HepG2 (cell line): Measurements from ENCODE around the gene PAQR6. TPM values are rescaled to one million over a fixed set of nuclear protein-coding genes. Genes with fewer than 3 reads are reported as not detected.

Experiments
- CREB3 ChIP-seq: sonication (generic); formaldehyde crosslinking; IDR thresholded peaks from 2 replicates; pipeline ENCODE4 v1.5.0; 2020; ENCODE audit warnings: missing genetic modification reagents
- MIER3 ChIP-seq: IDR thresholded peaks from 2 replicates; pipeline ENCODE4 v1.6.1; 2016; ENCODE audit warnings: missing compliant biosample characterization, borderline replicate concordance
- PHF5A ChIP-seq: IDR thresholded peaks from one replicate; pipeline ENCODE4 v1.6.1; 2018; ENCODE audit warnings: low read depth, missing genetic modification reagents; ENCODE audit not compliant: unreplicated experiment
- PITX1 ChIP-seq: sonication (generic); formaldehyde crosslinking; IDR thresholded peaks from 2 replicates; pipeline ENCODE4 v1.5.1; 2020; ENCODE audit warnings: mild to moderate bottlenecking, missing genetic modification reagents
- STAT5B ChIP-seq: sonication (generic); formaldehyde crosslinking; IDR thresholded peaks from 2 replicates; pipeline ENCODE4 v1.4.0; 2020; ENCODE audit warnings: missing genetic modification reagents
- THAP7 ChIP-seq: sonication (generic); formaldehyde crosslinking; IDR thresholded peaks from 2 replicates; pipeline ENCODE4 v1.8.1; 2023; ENCODE audit warnings: mild to moderate bottlenecking, missing genetic modification reagents
- TSC22D2 ChIP-seq: sonication (generic); formaldehyde crosslinking; IDR thresholded peaks from 2 replicates; pipeline ENCODE4 v1.5.1; 2020; ENCODE audit warnings: missing genetic modification reagents, mild to moderate bottlenecking, borderline replicate concordance
- ZNF142 ChIP-seq: sonication (generic); formaldehyde crosslinking; IDR thresholded peaks from 2 replicates; pipeline ENCODE4 v1.4.0; 2020; ENCODE audit warnings: missing genetic modification reagents
- ZNF232 ChIP-seq: sonication (generic); formaldehyde crosslinking; IDR thresholded peaks from 2 replicates; pipeline ENCODE4 v1.4.0; 2020; ENCODE audit warnings: missing genetic modification reagents, borderline replicate concordance
- ZNF513 ChIP-seq: sonication (generic); formaldehyde crosslinking; conservative IDR thresholded peaks from 2 replicates; pipeline ENCODE4 v1.5.0; 2020; ENCODE audit warnings: missing genetic modification reagents
- polyA plus RNA-seq, 8 experiments: library from polyadenylated mRNA; depleted of rRNA in 3 of 8; stranded (reverse) in 7 of 8; unstranded in 1 of 8; fragments of >200 nt; fragmentation: Illumina TruSeq in 4 of 8; extraction: Trizol in 4 of 8; gene quantifications; 2 replicates each; pipeline versions ENCODE4 v1.2.1 to v1.2.3, GENCODE V29; 2011 to 2016; ENCODE audit warnings: low read depth in 4 of 8, missing spikeins in 1 of 8, mixed read lengths in 1 of 8; ENCODE audit not compliant: insufficient read depth in 1 of 8
- total RNA-seq, 5 experiments: library from RNA; depleted of rRNA; stranded (reverse); fragments of >200 nt; fragmentation: Illumina TruSeq; extraction: Trizol; gene quantifications; 2 replicates each; pipeline ENCODE4 v1.2.3, GENCODE V29; 2016; ENCODE audit warnings: low read depth in 1 of 5
- TF ChIP-seq, protein P1 (sequence below): sonication (generic); formaldehyde crosslinking; IDR thresholded peaks from 2 replicates; pipeline ENCODE4 v1.5.0; 2020; ENCODE audit warnings: mild to moderate bottlenecking, missing genetic modification reagents

Gene PAQR6
- total and polyA plus RNA-seq, 2 of the 13 experiments (the other 11 are each of a cell fraction or from before 2014, with no cell fraction given), result 0.82 to 1.4 TPM

DNA sequence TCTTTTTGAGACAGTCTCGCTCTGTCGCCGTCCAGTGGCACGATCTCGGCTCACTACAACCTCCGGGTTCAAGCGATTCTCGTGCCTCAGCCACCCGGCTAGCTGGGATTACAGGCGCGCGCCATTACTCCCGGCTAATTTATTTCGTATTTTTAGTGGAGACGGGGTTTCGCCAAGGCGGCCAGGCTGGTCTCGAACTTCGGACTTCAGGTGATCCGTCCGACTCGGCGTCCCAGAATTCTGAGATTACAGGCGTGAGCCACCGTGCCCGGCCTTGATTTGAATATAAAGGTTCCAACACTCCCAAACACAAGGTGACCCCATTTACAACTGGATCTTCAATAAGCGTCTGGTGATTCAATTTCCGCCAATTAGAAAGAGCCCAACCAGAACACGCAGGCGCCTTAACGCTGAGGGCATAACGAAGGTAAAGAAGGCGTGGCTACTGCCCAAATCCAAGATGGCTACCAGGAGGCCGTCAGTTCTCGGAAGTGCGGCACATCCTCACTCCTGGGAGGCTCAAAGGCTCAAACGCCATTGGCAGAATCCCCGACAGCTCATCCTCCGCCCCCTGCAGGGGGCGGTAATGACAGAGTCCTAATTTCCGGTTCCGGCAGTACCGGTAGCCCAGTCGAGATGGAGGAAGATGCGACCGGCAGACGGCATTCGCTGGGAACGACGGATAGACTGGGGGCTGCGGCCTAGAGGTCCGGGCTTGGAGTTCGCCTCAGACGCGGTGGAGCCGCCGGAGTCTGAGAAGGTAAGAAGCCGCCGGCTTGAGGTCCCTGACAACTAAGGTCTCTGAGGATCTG lies 54.2 kb downstream of the PAQR6 start, which contains the start of gene SLC25A44 (continued):
- TF ChIP-seq ZNF142 (CRISPR knock-in tag), result no peak
- no peak for TF ChIP-seq TSC22D2
- TF ChIP-seq MIER3 (CRISPR knock-in tag), result no peak; the same call in 1 of the 2 replicates
- peak; percentile 42; the same call in 1 of the 2 replicates for TF ChIP-seq PITX1 (CRISPR knock-in tag)
- peak; percentile 85; the same call in 1 of the 2 replicates for TF ChIP-seq THAP7
- TF ChIP-seq ZNF513 (CRISPR knock-in tag), result no peak
- peak; percentile 77 for TF ChIP-seq PHF5A (CRISPR knock-in tag)
- peak; percentile 50; the same call in 1 of the 2 replicates for TF ChIP-seq ZNF232 (CRISPR knock-in tag)
- TF ChIP-seq, protein P1, sequence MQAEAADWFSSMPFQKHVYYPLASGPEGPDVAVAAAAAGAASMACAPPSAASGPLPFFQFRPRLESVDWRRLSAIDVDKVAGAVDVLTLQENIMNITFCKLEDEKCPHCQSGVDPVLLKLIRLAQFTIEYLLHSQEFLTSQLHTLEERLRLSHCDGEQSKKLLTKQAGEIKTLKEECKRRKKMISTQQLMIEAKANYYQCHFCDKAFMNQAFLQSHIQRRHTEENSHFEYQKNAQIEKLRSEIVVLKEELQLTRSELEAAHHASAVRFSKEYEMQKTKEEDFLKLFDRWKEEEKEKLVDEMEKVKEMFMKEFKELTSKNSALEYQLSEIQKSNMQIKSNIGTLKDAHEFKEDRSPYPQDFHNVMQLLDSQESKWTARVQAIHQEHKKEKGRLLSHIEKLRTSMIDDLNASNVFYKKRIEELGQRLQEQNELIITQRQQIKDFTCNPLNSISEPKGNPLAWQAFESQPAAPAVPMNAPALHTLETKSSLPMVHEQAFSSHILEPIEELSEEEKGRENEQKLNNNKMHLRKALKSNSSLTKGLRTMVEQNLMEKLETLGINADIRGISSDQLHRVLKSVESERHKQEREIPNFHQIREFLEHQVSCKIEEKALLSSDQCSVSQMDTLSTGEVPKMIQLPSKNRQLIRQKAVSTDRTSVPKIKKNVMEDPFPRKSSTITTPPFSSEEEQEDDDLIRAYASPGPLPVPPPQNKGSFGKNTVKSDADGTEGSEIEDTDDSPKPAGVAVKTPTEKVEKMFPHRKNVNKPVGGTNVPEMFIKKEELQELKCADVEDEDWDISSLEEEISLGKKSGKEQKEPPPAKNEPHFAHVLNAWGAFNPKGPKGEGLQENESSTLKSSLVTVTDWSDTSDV, result no peak
- TF ChIP-seq CREB3 (CRISPR knock-in tag), result no peak
- TF ChIP-seq STAT5B (CRISPR knock-in tag), result no peak
